Measurements from ENCODE around the gene UMODL1.

- TF ChIP-seq POLR2A (IDR thresholded peaks at IDR 0.05), result no peak
- no peak for TF ChIP-seq CTCF (IDR thresholded peaks at IDR 0.05)
- no peak for TF ChIP-seq EP300 (IDR thresholded peaks at IDR 0.05)
Measured at GRCh38 chr21:42169758-42170157, 98.6 kb downstream of the UMODL1 start.

Data from tibial nerve (tissue), 4 donors.